Esophagus (tissue), 2 donors: ENCODE data around the gene CDKN2AIPNL. TPM values are rescaled to one million over a fixed set of nuclear protein-coding genes. Genes with fewer than 3 reads are reported as not detected.
A peak's percentile ranks its signal among the peaks of the same experiment; 100 is the strongest.

Source experiments
- H3K27ac ChIP-seq, 2 donors: one replicate each; pipeline ENCODE4 v1.5.1; 2013; ENCODE audit warnings: low read depth in 2 of 2, mild to moderate bottlenecking in 2 of 2, inconsistent platforms in 1 of 2, low read length in 1 of 2, moderate library complexity in 1 of 2
- H3K27me3 ChIP-seq, 2 donors: one replicate each; pipeline ENCODE4 v1.6.1; 2013; ENCODE audit warnings: low read length in 2 of 2, control low read depth in 1 of 2, mild to moderate bottlenecking in 1 of 2; ENCODE audit not compliant: insufficient read depth in 2 of 2, control insufficient read depth in 1 of 2
- H3K36me3 ChIP-seq, 2 donors: one replicate each; pipeline ENCODE4 v1.6.1; 2013; ENCODE audit warnings: low read length in 1 of 2; ENCODE audit not compliant: control insufficient read depth in 2 of 2, insufficient read depth in 2 of 2
- H3K4me1 ChIP-seq, 2 donors: one replicate each; pipeline ENCODE4 v1.6.1; 2013; ENCODE audit warnings: low read length in 1 of 2; ENCODE audit not compliant: control insufficient read depth in 2 of 2, insufficient read depth in 2 of 2
- H3K4me3 ChIP-seq, 2 donors: one replicate each; pipeline ENCODE4 v1.5.1; 2013; ENCODE audit warnings: low read length in 2 of 2, mild to moderate bottlenecking in 2 of 2, low read depth in 1 of 2, moderate library complexity in 1 of 2
- H3K9me3 ChIP-seq, 2 donors: one replicate each; pipeline ENCODE4 v1.6.1; 2013; ENCODE audit warnings: mild to moderate bottlenecking in 2 of 2, low read depth in 1 of 2, low read length in 1 of 2, moderate library complexity in 1 of 2; ENCODE audit not compliant: control insufficient read depth in 2 of 2, insufficient read depth in 1 of 2
- WGBS, 2 donors: extraction: QIAGEN DNeasy Blood & Tissue Kit; methylation state at CpG; one replicate each; pipeline ENCODE4 v1.1.7; 2013; 5-methylcytosine and 5-hydroxymethylcytosine counted together
- polyA plus RNA-seq, 2 donors: library from polyadenylated mRNA; stranded (reverse); fragments of 200-250 nt; gene quantifications; one replicate each; pipeline ENCODE4 v1.2.3, GENCODE V29; 2013
- donor health status: healthy with polysubstance abuse.
- donor health status: Bipolar disorder and iron deficiency.

CDKN2AIPNL gene
- polyA plus RNA-seq, 2 donors, result 13.7 to 34.6 TPM

DNA sequence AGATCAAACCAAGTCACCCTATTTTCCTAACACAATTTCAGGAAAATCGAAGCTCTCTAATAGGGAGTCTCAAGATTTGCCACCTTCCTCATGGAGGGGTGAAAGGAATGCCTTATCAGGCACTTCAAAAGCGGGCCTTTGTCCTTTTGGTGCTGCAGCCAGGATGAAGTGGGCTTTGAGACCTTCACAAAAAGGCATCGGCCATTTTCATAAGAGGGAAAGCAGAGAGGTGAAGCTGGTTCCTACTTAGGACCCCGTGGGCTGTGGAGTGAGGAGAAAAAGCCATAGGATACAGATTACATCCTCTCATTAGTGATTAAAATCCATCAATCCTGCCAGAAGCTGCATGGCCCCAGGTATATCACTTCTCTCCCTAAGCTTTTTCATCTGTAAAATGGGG is 859 bp downstream of the CDKN2AIPNL start:
- H3K9me3 ChIP-seq, result no peaks in the 10 kb centered on the region
- WGBS, 2 donors, result 58 to 60% methylated on average over 4 of the region's 4 CpGs
- H3K27me3 ChIP-seq, result no peaks in the 10 kb centered on the region
- H3K27ac ChIP-seq, result no peak overlapping the region
- peaks cover 0 to 6% of the 10 kb centered on the region in 2 donors for H3K36me3 ChIP-seq
- peak overlapping the region; percentile 81 to 91 for H3K4me3 ChIP-seq
- H3K4me1 ChIP-seq, result peaks cover 0 to 6% of the 10 kb centered on the region in 2 donors

DNA sequence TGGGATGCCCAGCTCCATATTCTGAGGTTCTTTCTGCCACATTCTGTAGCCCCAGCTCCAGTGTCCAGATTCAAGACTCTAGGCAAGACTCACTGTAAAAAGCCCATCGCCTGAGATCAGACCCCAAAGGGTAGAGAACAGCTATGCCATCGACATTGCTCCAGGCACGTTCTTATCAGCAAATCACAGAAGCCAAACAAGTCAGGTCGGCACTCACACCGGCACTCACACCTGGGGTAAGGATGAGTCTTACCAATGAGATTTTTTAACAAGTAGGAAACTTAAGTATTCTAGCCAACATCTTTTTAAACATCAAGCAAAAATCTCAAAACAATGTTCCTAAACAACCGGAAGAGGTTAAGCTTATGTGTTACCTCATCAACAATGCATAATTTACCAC is 2.4 kb downstream of the CDKN2AIPNL start:
- Histone ChIP-seq H3K36me3 (peaks cover 0 to 6% of the 10 kb centered on the region in 2 donors), H3K27me3 (no peaks in the 10 kb centered on the region), H3K9me3 (no peaks in the 10 kb centered on the region), H3K4me1 (peaks cover 0 to 6% of the 10 kb centered on the region in 2 donors), H3K27ac (no peak overlapping the region), H3K4me3 (no peak overlapping the region)
- 52 to 67% methylated on average over 6 of the region's 6 CpGs for WGBS, 2 donors

DNA sequence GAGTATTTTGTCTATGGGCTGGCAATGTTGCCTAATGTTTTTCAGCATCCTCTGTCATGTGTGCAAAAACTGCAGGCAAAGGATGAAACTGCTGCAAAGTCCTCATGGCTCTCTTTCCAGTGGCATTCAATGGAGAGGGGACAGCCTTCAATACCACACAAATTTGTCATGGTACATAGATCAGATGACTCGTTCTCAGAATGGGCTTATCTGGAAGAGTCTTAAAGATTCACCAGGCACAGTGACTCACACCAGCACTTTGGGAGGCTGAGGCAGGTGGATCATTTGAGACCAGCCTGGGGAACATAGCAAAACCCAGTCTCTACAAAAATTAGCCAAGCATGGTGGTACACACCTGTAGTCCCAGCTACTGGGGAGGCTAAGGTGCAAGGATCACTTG is 5.3 kb downstream of the CDKN2AIPNL start:
- H3K9me3 ChIP-seq, result no peaks in the 10 kb centered on the region
- H3K4me3 ChIP-seq, result no peak overlapping the region
- peaks cover 0 to 6% of the 10 kb centered on the region in 2 donors for H3K36me3 ChIP-seq
- no peak overlapping the region for H3K27ac ChIP-seq
- 59 to 66% methylated on average over 1 of the region's 1 CpG for WGBS, 2 donors
- H3K4me1 ChIP-seq, result peaks cover 0 to 3% of the 10 kb centered on the region in 2 donors
- no peaks in the 10 kb centered on the region for H3K27me3 ChIP-seq

DNA sequence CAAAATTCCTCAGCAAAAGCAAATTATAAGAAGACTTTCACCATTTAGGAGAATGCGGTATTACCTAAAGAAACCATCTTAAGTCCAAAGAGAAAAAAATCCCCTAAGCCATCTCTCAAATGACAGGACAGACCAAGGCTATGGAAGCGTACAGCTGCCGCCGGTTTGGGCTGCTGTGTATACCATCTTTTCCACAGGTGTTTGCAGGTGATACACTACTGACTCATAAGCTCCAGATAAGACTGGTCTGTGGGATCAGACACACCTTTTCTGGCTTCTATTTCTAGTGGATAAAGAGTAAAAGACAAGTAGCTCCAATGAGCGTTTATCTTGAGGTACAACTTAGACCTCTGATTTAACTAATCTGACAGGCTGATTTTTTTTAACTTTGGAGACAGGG is 7.7 kb downstream of the CDKN2AIPNL start:
- Histone ChIP-seq H3K9me3 (no peaks in the 10 kb centered on the region), H3K27ac (no peak overlapping the region), H3K4me3 (no peak overlapping the region), H3K36me3 (peaks cover 0 to 8% of the 10 kb centered on the region in 2 donors), H3K4me1 (no peaks in the 10 kb centered on the region), H3K27me3 (no peaks in the 10 kb centered on the region)
- 58 to 80% methylated on average over 5 of the region's 5 CpGs for WGBS, 2 donors

DNA sequence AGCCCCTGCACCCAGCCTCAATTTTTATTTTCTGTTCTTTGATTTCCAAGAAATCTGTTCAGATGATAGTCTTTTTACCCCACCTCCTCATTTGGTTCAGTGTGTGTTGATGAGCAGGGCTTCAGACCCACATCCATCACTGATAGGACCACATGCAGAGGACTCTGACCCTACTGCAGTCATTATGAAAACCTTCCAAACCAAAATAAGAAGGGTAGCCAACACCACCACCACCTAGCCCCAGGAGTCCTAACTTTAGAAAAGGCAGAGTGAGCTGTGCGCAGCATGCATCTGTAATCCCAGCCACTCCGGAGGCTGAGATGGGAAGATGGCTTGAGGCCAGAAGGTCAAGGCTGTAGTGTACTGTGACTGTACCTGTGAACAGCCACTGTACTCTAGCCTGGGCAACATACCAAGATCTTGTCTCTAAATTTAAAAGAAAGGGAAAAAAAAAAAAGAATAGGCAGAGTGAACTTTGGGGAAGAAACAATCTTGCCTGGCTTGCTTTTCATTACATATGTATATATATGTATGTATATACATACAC is 13.0 kb downstream of the CDKN2AIPNL start:
- 86 to 96% methylated on average over 2 of the region's 2 CpGs for WGBS, 2 donors
- no peaks in the 10 kb centered on the region for H3K4me1 ChIP-seq
- H3K27ac ChIP-seq, result no peak overlapping the region
- no peaks in the 10 kb centered on the region for H3K9me3 ChIP-seq
- H3K27me3 ChIP-seq, result no peaks in the 10 kb centered on the region
- H3K4me3 ChIP-seq, result no peak overlapping the region
- H3K36me3 ChIP-seq, result peaks cover 0 to 10% of the 10 kb centered on the region in 2 donors

DNA sequence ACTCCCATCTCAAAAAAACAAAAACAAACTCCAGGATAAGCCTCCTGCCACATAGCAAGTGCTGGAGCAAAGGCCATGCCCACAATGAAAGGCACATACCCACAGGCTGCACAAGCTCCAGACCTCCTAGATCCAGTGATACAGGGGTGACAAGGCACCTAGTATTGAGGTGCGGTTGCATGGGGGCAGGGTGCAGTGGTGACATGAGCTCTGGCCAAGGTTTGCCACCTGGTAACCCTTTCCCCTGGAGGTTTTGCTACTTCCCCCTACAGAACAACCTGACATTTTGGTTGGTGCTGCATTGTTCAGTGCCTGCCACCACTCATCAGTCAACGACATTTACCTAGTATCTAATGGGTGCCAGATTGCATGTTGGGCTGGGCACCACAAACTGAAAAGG is 14.5 kb downstream of the CDKN2AIPNL start:
- Histone ChIP-seq H3K36me3 (peaks cover 0 to 10% of the 10 kb centered on the region in 2 donors), H3K27ac (no peak overlapping the region), H3K4me1 (no peaks in the 10 kb centered on the region), H3K9me3 (no peaks in the 10 kb centered on the region), H3K27me3 (no peaks in the 10 kb centered on the region), H3K4me3 (no peak overlapping the region)
- 89 to 93% methylated on average over 2 of the region's 2 CpGs for WGBS, 2 donors

DNA sequence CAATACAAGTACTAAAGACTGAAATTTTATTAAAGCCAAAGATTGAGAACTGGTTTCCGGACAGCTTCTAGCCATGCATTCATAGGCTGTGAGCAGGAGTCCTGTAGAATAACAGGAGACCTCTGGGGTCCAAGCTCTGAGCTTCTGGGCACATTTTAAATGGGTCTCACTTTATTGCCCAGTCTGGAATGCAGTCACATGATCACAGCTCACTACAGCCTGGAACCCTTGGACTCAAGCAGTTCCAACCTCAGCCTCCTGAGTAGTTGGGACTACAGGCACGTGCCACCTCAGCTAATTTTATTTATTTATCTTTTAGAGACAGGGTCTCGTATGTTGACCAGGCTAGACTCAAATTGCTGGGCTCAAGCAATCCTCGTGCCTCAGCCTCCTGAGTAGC is 15.4 kb downstream of the CDKN2AIPNL start:
- H3K27ac ChIP-seq, result no peak overlapping the region
- WGBS, 2 donors, result 89 to 90% methylated on average over 4 of the region's 4 CpGs

DNA sequence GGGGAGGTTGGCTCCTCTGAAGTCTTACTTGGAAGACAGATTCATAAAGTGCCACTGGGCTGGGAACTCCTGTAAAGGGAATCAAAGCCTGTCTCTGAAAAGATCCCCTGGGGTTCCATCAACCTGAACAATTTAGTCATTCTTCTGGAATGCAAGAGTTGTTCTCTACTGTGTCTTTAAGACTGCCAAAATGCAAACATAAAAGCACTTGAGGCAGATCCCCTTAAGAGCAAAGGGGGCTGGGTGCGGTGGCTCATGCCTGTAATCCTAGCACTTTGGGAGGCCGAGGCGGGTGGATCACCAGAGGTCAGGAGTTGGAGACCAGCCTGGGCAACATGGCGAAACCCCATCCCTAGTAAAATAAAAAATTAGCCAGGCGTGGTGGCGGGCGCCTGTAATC is 16.7 kb downstream of the CDKN2AIPNL start:
- Histone ChIP-seq H3K9me3 (no peaks in the 10 kb centered on the region), H3K27me3 (no peaks in the 10 kb centered on the region), H3K36me3 (peaks cover 0 to 8% of the 10 kb centered on the region in 2 donors), H3K4me3 (no peak overlapping the region), H3K4me1 (no peaks in the 10 kb centered on the region), H3K27ac (no peak overlapping the region)
- 88 to 92% methylated on average over 7 of the region's 7 CpGs for WGBS, 2 donors

More for the DNA sequence above, 15.4 kb downstream of the CDKN2AIPNL start:
- H3K27me3 ChIP-seq, result no peaks in the 10 kb centered on the region
- peaks cover 0 to 10% of the 10 kb centered on the region in 2 donors for H3K36me3 ChIP-seq
- H3K4me3 ChIP-seq, result no peak overlapping the region
- H3K4me1 ChIP-seq, result no peaks in the 10 kb centered on the region
- no peaks in the 10 kb centered on the region for H3K9me3 ChIP-seq

DNA sequence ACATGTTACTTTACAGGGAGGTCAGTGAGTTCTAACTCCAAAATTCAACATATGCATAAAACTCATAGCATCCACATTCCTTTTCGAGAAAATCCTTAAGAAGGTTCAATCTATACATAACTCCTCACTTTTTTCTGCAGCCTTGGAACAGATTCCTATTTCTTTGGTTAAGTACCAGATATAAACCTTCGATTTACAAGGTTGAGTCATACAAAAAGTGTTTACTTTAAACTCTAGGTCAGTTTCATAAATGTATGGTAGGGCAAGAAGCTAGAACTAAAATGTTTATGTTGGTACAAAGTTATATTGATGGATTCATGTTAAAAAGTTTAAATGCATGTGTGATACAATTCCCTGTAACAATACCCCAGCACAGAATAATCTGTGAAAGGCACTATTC is 19.4 kb downstream of the CDKN2AIPNL start:
- Histone ChIP-seq H3K4me3 (no peak overlapping the region), H3K27ac (no peak overlapping the region), H3K27me3 (no peaks in the 10 kb centered on the region), H3K9me3 (no peaks in the 10 kb centered on the region), H3K4me1 (no peaks in the 10 kb centered on the region), H3K36me3 (peaks cover 3 to 10% of the 10 kb centered on the region in 2 donors)
- WGBS, 2 donors, result 74 to 78% methylated on average over 2 of the region's 2 CpGs

DNA sequence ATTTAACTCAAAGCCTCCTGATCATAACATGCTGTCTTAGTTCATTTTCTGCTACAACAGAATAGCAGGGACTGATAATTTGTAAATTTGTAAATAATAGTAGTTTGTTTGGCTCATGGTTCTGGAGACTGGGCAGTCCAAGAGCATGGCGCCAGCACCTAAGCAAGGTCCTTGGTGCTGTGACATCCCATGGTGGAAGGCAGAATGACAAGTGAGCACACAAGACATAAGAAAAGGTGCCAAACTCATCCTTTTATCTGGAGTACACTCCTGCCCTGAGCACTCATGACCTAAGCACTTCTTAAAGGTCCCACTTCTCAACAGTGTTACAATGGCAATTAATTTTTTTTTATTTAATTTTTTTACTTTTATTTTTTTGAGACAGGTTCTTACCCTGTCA is 24.2 kb downstream of the CDKN2AIPNL start:
- no peaks in the 10 kb centered on the region for H3K27me3 ChIP-seq
- H3K27ac ChIP-seq, result no peak overlapping the region
- peaks cover 4 to 7% of the 10 kb centered on the region in 2 donors for H3K36me3 ChIP-seq
- H3K4me3 ChIP-seq, result no peak overlapping the region
- no peaks in the 10 kb centered on the region for H3K9me3 ChIP-seq
- 94 to 95% methylated on average over 1 of the region's 1 CpG for WGBS, 2 donors
- H3K4me1 ChIP-seq, result no peaks in the 10 kb centered on the region
